HUDEP-2 (cell line): ENCODE measurements around the gene MYF5.

Source experiments
- DNase-seq, 76 experiments: peaks; one replicate each; lab custom pipeline; 2025; ENCODE audit not compliant: unreplicated experiment in 76 of 76; lab: John Stamatoyannopoulos, UW

The MYF5 gene

GRCh38 chr12:80707126-80707829 lies 9.4 kb upstream of the MYF5 start, which contains the start of gene MYF6:
Gene MYF6, plus strand, starts transcription at chr12:80707634. Its CDS starts 86 bp downstream, at chr12:80707720.
- DNase-seq = no peak

GRCh38 chr12:80707830-80708258 lies 8.9 kb upstream of the MYF5 start:
- no peak for DNase-seq

GRCh38 chr12:80708259-80708974 lies 8.3 kb upstream of the MYF5 start:
- no peak for DNase-seq

- no peak for DNase-seq
These were observed 7.8 kb upstream of the MYF5 start for GRCh38 chr12:80708975-80709328.

- DNase-seq = peak in 13 of 76 experiments; percentile 1 to 33 (median 11)
These were observed 6.6 kb upstream of the MYF5 start for GRCh38 chr12:80709811-80710726.

GRCh38 chr12:80710727-80711449 lies 5.8 kb upstream of the MYF5 start:
- no peak for DNase-seq

GRCh38 chr12:80711866-80712265 lies 4.8 kb upstream of the MYF5 start:
- no peak for DNase-seq

GRCh38 chr12:80712866-80713265 lies 3.8 kb upstream of the MYF5 start:
- no peak for DNase-seq

GRCh38 chr12:80713419-80713818 lies 3.3 kb upstream of the MYF5 start:
- DNase-seq = no peak

GRCh38 chr12:80714055-80714454 lies 2.7 kb upstream of the MYF5 start:
- no peak for DNase-seq

GRCh38 chr12:80714846-80715245 lies 1.9 kb upstream of the MYF5 start:
- no peak for DNase-seq

GRCh38 chr12:80715713-80716249 lies 931 bp upstream of the MYF5 start:
- DNase-seq = no peak

GRCh38 chr12:80717856-80718255 lies 1.1 kb downstream of the MYF5 start:
- no peak for DNase-seq

- DNase-seq = no peak
These were observed 3.8 kb downstream of the MYF5 start for GRCh38 chr12:80720516-80720915.

GRCh38 chr12:80721326-80721725 lies 4.6 kb downstream of the MYF5 start:
- no peak for DNase-seq

- DNase-seq = no peak
These were observed 29.3 kb downstream of the MYF5 start for GRCh38 chr12:80745851-80746505.

GRCh38 chr12:80747800-80748199 lies 31.1 kb downstream of the MYF5 start:
- DNase-seq = no peak

- no peak for DNase-seq
These were observed 32.7 kb downstream of the MYF5 start for GRCh38 chr12:80749456-80749855.

- DNase-seq = no peak
These were observed 35.8 kb downstream of the MYF5 start for GRCh38 chr12:80752464-80752863.

- DNase-seq = no peak
These were observed 37.6 kb downstream of the MYF5 start for GRCh38 chr12:80754274-80754673.
